Osteocyte (in vitro differentiated cells): Measurements from ENCODE around the gene PHEX. TPM values are rescaled to one million over a fixed set of nuclear protein-coding genes. Genes with fewer than 3 reads are reported as not detected.

Source experiments
- DNase-seq: peaks from one replicate; pipeline ENCODE4 v3.0.0; 2021; ENCODE audit warnings: mixed read lengths; ENCODE audit not compliant: unreplicated experiment; ENCODE audit errors: extremely low spot score
- H3K27ac Mint-ChIP-seq: one replicate; pipeline ENCODE4 v1.8.0; 2021; ENCODE audit warnings: mild to moderate bottlenecking, mixed read lengths; ENCODE audit not compliant: unreplicated experiment
- H3K27me3 Mint-ChIP-seq: one replicate; pipeline ENCODE4 v1.8.0; 2021; ENCODE audit warnings: mixed read lengths; ENCODE audit not compliant: unreplicated experiment
- H3K36me3 Mint-ChIP-seq: one replicate; pipeline ENCODE4 v1.8.0; 2021; ENCODE audit warnings: mixed read lengths; ENCODE audit not compliant: unreplicated experiment
- H3K4me1 Mint-ChIP-seq: one replicate; pipeline ENCODE4 v1.8.0; 2021; ENCODE audit warnings: mixed read lengths; ENCODE audit not compliant: unreplicated experiment
- H3K4me3 Mint-ChIP-seq: one replicate; pipeline ENCODE4 v1.8.0; 2021; ENCODE audit warnings: mild to moderate bottlenecking, moderate library complexity, mixed read lengths; ENCODE audit not compliant: unreplicated experiment
- H3K9me3 Mint-ChIP-seq: one replicate; pipeline ENCODE4 v1.8.0; 2021; ENCODE audit warnings: mixed read lengths; ENCODE audit not compliant: unreplicated experiment
- CTCF ChIP-seq: fragments of 200-600 bp; sonication (generic); IDR thresholded peaks from 2 replicates; pipeline ENCODE4 v1.5.0; 2021; ENCODE audit warnings: antibody characterized with exemption, mild to moderate bottlenecking, moderate library complexity
- total RNA-seq: library from RNA; stranded (reverse); gene quantifications from 2 replicates; pipeline ENCODE4 v1.2.1, GENCODE V29; 2021

The PHEX gene
- total RNA-seq, 1 donor from 2014 or later, result 1.6 TPM

DNA sequence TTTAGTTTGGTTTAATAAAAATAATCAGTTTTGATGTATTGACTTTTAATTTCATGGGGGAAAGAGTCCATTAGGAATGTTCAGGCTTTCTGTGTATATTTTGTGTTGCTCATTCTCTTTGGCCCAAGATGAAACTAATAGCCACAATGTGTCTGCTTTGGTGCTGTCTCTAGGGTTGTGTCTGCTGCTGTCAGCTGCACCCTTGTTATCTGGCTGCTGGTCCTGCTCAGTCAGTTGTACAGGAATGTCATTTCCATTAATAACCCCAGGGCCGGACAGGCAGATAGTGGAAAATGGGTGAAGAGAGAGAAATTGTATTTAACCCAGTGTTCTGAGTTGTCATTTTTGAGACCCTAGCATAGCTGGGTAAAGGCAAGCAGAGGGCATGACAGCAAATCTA, 115.1 kb downstream of the PHEX start:
- H3K27ac Mint-ChIP-seq, result no peak overlapping the region
- no peaks in the 10 kb centered on the region for H3K27me3 Mint-ChIP-seq
- no peaks in the 10 kb centered on the region for H3K9me3 Mint-ChIP-seq
- no peak for TF ChIP-seq CTCF
- peaks cover 8% of the 10 kb centered on the region for H3K4me1 Mint-ChIP-seq
- DNase-seq, result no peak
- H3K36me3 Mint-ChIP-seq, result peaks cover 3% of the 10 kb centered on the region
- H3K4me3 Mint-ChIP-seq, result no peak overlapping the region

DNA sequence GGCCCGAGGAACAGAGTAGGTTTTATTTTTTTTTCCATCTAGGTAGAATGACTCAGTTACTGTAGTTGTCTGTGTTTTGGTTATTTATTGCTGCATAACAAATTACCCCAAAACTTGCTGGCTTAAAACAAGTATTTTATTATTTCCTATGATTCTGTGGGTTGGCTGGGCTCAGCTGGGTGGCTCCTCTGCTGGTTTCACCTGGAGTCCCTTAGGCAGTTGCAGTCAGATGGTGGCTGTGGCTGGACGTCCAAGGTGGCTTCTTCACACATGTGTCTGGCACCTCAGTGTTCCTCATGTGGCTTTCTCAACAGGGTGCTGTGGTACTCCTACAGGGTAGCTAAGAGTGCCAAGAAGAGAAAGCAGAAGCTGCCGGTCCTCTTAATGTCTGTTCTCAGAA, 115.8 kb downstream of the PHEX start:
- no peak overlapping the region for H3K27ac Mint-ChIP-seq
- H3K4me3 Mint-ChIP-seq, result no peak overlapping the region
- DNase-seq, result no peak
- no peaks in the 10 kb centered on the region for H3K27me3 Mint-ChIP-seq
- H3K9me3 Mint-ChIP-seq, result no peaks in the 10 kb centered on the region
- H3K4me1 Mint-ChIP-seq, result peaks cover 11% of the 10 kb centered on the region
- no peak for TF ChIP-seq CTCF
- H3K36me3 Mint-ChIP-seq, result peaks cover 3% of the 10 kb centered on the region

DNA sequence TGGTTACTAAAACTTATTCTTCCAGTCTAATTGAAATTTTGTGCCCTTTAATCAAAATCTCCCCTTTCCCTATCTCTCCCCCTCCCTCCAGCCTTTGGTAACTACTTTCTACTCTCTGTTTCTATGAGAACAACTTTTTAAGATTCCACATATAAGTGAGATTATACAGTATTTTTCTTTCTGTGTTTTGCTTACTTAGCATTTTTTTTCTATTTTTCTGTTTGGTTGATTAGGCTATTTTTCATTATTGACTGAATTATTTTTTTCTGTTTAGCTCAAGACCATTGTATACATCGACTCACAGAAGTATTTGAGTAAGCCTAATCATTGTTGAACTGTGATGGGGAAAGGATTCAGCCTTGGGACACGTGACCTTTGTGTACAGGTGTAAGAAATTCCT, 116.4 kb downstream of the PHEX start:
- peaks cover 11% of the 10 kb centered on the region for H3K4me1 Mint-ChIP-seq
- no peaks in the 10 kb centered on the region for H3K27me3 Mint-ChIP-seq
- TF ChIP-seq CTCF, result no peak
- no peaks in the 10 kb centered on the region for H3K9me3 Mint-ChIP-seq
- H3K27ac Mint-ChIP-seq, result no peak overlapping the region
- DNase-seq, result no peak
- peaks cover 3% of the 10 kb centered on the region for H3K36me3 Mint-ChIP-seq
- H3K4me3 Mint-ChIP-seq, result no peak overlapping the region

DNA sequence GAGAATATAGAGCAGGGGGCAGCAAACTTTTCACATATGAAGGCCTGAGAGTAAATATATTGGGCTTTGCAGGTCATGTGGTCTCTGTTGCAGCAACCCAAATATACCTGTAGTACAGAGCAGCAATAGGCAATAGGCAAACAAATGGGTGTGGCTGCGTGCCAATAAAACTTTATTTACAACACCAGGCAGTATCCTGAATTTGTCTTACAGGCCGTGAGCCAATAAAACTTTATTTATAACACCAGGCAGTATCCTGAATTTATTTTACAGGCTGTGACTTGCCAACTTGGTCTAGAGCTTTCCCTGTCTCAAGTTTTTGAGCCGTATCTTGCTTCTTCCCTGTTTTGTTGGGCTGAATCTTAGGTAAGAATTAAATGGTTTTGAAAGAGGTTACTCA, 118.2 kb downstream of the PHEX start:
- Mint-ChIP-seq H3K27me3 (no peaks in the 10 kb centered on the region), H3K27ac (no peak overlapping the region), H3K4me3 (no peak overlapping the region), H3K4me1 (peaks cover 11% of the 10 kb centered on the region), H3K9me3 (no peaks in the 10 kb centered on the region), H3K36me3 (peaks cover 3% of the 10 kb centered on the region)
- no peak for TF ChIP-seq CTCF
- DNase-seq, result no peak

- H3K9me3 Mint-ChIP-seq, result no peaks in the 10 kb centered on the region
- TF ChIP-seq CTCF, result no peak
- H3K27ac Mint-ChIP-seq, result no peak overlapping the region
- H3K4me3 Mint-ChIP-seq, result no peak overlapping the region
- peaks cover 24% of the 10 kb centered on the region for H3K4me1 Mint-ChIP-seq
- H3K27me3 Mint-ChIP-seq, result no peaks in the 10 kb centered on the region
- H3K36me3 Mint-ChIP-seq, result no peaks in the 10 kb centered on the region
- no peak for DNase-seq
Measured at GRCh38 chrX:22155126-22155525, 123.0 kb downstream of the PHEX start.
